ENCODE data around the gene AGFG2.
"Not testable (repeated sequence)": the region's sequence is repeated elsewhere in the genome, so short reads cannot be mapped to it uniquely, and the experiment has no call there.

- not testable (repeated sequence) for TF ChIP-seq CTCF (conservative IDR thresholded peaks at IDR 0.05 in 1 of 2, IDR thresholded peaks at IDR 0.05 in 1 of 2; ENCODE audit: low read depth in 1 of 2, low read length in 2 of 2); EZH2 (IDR thresholded peaks at IDR 0.05; ENCODE audit: low read length, missing control alignments)
Observed at GRCh38 chr7:100535982-100536381, 3.0 kb upstream of the AGFG2 start.
